ENCODE data around the gene BEST4.
"Not testable (repeated sequence)": the region's sequence is repeated elsewhere in the genome, so short reads cannot be mapped to it uniquely, and the experiment has no call there.

Gene BEST4

GRCh38 chr1:44827197-44828002 is 39.4 kb upstream of the BEST4 start:
- TF ChIP-seq EZH2 (IDR thresholded peaks at IDR 0.05; ENCODE audit: borderline replicate concordance, low read length) (no peak), CTCF (IDR thresholded peaks at IDR 0.05; ENCODE audit: low read length) (peak; percentile 70)
- H3K4me2 ChIP-seq (ENCODE audit: low read length): no peak overlapping the region
- H3K27me3 ChIP-seq (ENCODE audit: insufficient read depth, low read length): peaks cover 10% of the 10 kb centered on the region; the same call in 1 of the 2 replicates
- no peaks in the 10 kb centered on the region for H3K9me3 ChIP-seq (ENCODE audit: low read length)
- no peak overlapping the region for H3K27ac ChIP-seq (ENCODE audit: low read depth, low read length, poor library complexity, severe bottlenecking)
- no peak overlapping the region for H3K4me3 ChIP-seq (ENCODE audit: low read depth, low read length, poor library complexity, severe bottlenecking)
- H3K79me2 ChIP-seq (ENCODE audit: insufficient read depth, low read length): no peaks in the 10 kb centered on the region
- no peaks in the 10 kb centered on the region for H3F3A ChIP-seq (ENCODE audit: insufficient read depth, low read length)
- H3K9me2 ChIP-seq (ENCODE audit: low read depth, low read length): no peaks in the 10 kb centered on the region
- no peak overlapping the region for H2AFZ ChIP-seq (ENCODE audit: low read length)
- no peaks in the 10 kb centered on the region for H4K20me1 ChIP-seq (ENCODE audit: insufficient read depth, low read length)
- H3K36me3 ChIP-seq (ENCODE audit: insufficient read depth, low read length): no peaks in the 10 kb centered on the region; the same call in 1 of the 2 replicates
- peaks cover 8% of the 10 kb centered on the region for H3K4me1 ChIP-seq (ENCODE audit: insufficient read depth, low read length, severe bottlenecking)
- no peak overlapping the region for H3K9ac ChIP-seq (ENCODE audit: low read length)

- Histone ChIP-seq H3K79me2 (ENCODE audit: insufficient read depth, low read length) (no peaks in the 10 kb centered on the region), H3K9ac (ENCODE audit: low read length) (no peak overlapping the region), H3K27ac (ENCODE audit: low read depth, low read length, poor library complexity, severe bottlenecking) (no peak overlapping the region)
Observed at GRCh38 chr1:44826375-44827196, 38.6 kb upstream of the BEST4 start.

GRCh38 chr1:44824392-44824791 is 36.4 kb upstream of the BEST4 start:
- H3K9ac ChIP-seq (ENCODE audit: low read length); H3K79me2 ChIP-seq (ENCODE audit: insufficient read depth, low read length); H3K27me3 ChIP-seq (ENCODE audit: insufficient read depth, low read length); H3K4me3 ChIP-seq (ENCODE audit: low read depth, low read length, poor library complexity, severe bottlenecking); H3K9me2 ChIP-seq (ENCODE audit: low read depth, low read length); H3K36me3 ChIP-seq (ENCODE audit: insufficient read depth, low read length); H3F3A ChIP-seq (ENCODE audit: insufficient read depth, low read length); H3K27ac ChIP-seq (ENCODE audit: low read depth, low read length, poor library complexity, severe bottlenecking); H3K4me2 ChIP-seq (ENCODE audit: low read length); H4K20me1 ChIP-seq (ENCODE audit: insufficient read depth, low read length); H2AFZ ChIP-seq (ENCODE audit: low read length); H3K9me3 ChIP-seq (ENCODE audit: low read length): not testable (repeated sequence)
- peaks cover 18% of the 10 kb centered on the region for H3K4me1 ChIP-seq (ENCODE audit: insufficient read depth, low read length, severe bottlenecking)

More at GRCh38 chr1:44826375-44827196, 38.6 kb upstream of the BEST4 start:
- H3K4me3 ChIP-seq (ENCODE audit: low read depth, low read length, poor library complexity, severe bottlenecking): no peak overlapping the region
- H3K4me2 ChIP-seq (ENCODE audit: low read length): no peak overlapping the region
- H3K36me3 ChIP-seq (ENCODE audit: insufficient read depth, low read length): no peaks in the 10 kb centered on the region; the same call in 1 of the 2 replicates
- peaks cover 10% of the 10 kb centered on the region; the same call in 1 of the 2 replicates for H3K27me3 ChIP-seq (ENCODE audit: insufficient read depth, low read length)
- peaks cover 8% of the 10 kb centered on the region for H3K4me1 ChIP-seq (ENCODE audit: insufficient read depth, low read length, severe bottlenecking)
- no peak overlapping the region for H2AFZ ChIP-seq (ENCODE audit: low read length)
- TF ChIP-seq CTCF (IDR thresholded peaks at IDR 0.05; ENCODE audit: low read length) (no peak), EZH2 (IDR thresholded peaks at IDR 0.05; ENCODE audit: borderline replicate concordance, low read length) (no peak)
- H4K20me1 ChIP-seq (ENCODE audit: insufficient read depth, low read length): no peaks in the 10 kb centered on the region
- H3F3A ChIP-seq (ENCODE audit: insufficient read depth, low read length): no peaks in the 10 kb centered on the region
- H3K9me3 ChIP-seq (ENCODE audit: low read length): no peaks in the 10 kb centered on the region
- no peaks in the 10 kb centered on the region for H3K9me2 ChIP-seq (ENCODE audit: low read depth, low read length)

Data from OCI-LY1 (cell line).